ENCODE data around the gene IFNGR1.

Gene IFNGR1

DNA sequence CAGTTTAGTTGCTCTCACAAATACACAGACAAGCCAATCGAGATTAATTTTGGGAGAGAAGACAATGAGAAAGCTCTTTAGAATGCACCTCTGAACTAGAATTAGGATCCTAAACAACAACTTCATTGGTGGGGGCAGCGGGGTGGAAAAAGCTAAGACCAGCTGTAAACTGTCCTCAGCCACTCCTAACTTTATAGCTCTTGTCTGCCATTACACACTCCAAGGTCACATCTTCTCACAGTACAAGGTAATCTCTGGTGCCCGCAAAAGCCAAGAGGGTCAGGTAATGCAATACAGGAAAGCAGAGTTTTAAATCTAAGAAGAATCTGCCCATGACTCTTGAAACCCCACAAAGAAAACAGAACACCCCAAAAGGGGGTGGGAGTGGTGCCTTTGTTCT, 27.9 kb downstream of the IFNGR1 start:
- Histone ChIP-seq H3K9me3 (ENCODE audit: control insufficient read depth in 1 of 2, low read length in 2 of 2) (no peaks in the 10 kb centered on the region), H3K4me1 (ENCODE audit: control insufficient read depth in 1 of 2, insufficient read depth in 2 of 2, low read length in 2 of 2) (no peaks in the 10 kb centered on the region), H3K27ac (ENCODE audit: low read length) (no peak overlapping the region), H3K36me3 (ENCODE audit: control insufficient read depth in 1 of 2, insufficient read depth in 2 of 2, low read length in 2 of 2) (no peaks in the 10 kb centered on the region), H3K27me3 (ENCODE audit: low read depth, low read length) (no peaks in the 10 kb centered on the region), H3K4me3 (ENCODE audit: low read depth in 1 of 2, low read length in 2 of 2) (no peak overlapping the region)

DNA sequence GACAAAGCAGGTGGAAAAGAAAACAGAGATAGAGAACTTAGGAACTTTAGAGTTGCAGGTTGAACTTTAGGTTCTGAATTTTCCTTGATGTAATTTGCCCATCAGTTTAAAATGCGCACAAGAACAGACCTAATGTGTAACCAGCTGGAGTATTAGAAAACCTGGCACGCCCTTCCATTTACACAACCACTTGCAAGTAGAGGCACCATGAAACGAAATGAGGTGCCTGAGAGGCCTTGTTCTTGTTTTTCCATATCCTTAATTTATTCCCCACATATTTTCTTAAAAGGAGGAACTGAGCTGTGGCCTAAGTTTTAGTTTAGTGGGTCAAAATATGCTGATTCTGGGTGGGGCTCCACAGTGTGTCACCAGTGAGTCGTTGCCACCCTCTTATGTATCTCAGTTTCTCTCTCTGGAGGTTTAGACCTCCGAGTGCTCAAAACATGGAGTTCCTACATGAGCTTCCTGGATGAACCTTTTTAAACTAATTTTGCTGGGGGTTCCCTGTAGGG, 28.5 kb downstream of the IFNGR1 start:
- Histone ChIP-seq H3K27me3 (ENCODE audit: low read depth, low read length) (no peaks in the 10 kb centered on the region), H3K4me3 (ENCODE audit: low read depth in 1 of 2, low read length in 2 of 2) (no peak overlapping the region), H3K9me3 (ENCODE audit: control insufficient read depth in 1 of 2, low read length in 2 of 2) (no peaks in the 10 kb centered on the region), H3K36me3 (ENCODE audit: control insufficient read depth in 1 of 2, insufficient read depth in 2 of 2, low read length in 2 of 2) (no peaks in the 10 kb centered on the region), H3K27ac (ENCODE audit: low read length) (no peak overlapping the region), H3K4me1 (ENCODE audit: control insufficient read depth in 1 of 2, insufficient read depth in 2 of 2, low read length in 2 of 2) (no peaks in the 10 kb centered on the region)

DNA sequence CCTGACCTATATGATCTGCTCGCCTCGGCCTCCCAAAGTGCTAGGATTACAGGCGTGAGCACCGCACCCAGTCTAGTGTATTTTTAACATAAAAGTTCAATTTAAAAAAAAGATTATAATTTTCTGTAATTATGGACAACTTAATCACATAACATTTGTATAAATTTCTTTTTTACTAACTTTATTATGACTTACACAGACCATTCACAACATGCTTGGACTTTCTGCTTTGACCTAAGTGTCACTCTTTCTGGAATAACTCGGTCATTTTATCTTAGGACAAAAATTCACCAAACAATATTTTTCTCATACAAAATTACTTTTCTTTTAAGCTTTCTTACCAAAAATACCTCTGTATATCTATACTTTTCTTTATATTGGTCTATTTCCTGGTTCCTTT, 30.3 kb downstream of the IFNGR1 start:
- Histone ChIP-seq H3K9me3 (ENCODE audit: control insufficient read depth in 1 of 2, low read length in 2 of 2) (peaks cover 0 to 8% of the 10 kb centered on the region in 2 donors), H3K27ac (ENCODE audit: low read length) (no peak overlapping the region), H3K4me3 (ENCODE audit: low read depth in 1 of 2, low read length in 2 of 2) (no peak overlapping the region)

DNA sequence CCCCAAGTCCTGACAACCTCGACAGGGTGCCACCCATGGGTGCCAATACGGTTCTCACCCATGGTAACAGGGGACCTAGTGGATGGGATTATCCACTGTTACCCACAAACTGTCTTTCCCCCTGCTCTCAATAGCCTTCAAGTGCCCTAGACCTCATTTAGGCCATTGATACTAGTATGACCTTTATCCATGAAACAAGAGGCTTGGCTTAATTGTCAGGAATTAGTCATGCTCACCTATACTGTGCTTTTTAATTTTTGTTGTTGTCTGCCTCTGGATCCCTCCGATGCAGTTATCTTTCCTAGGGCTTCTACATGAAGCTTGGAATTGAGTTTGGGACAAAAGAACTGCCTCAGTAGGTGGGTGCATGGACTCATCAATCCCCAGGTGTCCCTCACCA, 33.9 kb downstream of the IFNGR1 start:
- no peaks in the 10 kb centered on the region for H3K36me3 ChIP-seq (ENCODE audit: control insufficient read depth in 1 of 2, insufficient read depth in 2 of 2, low read length in 2 of 2)
- no peaks in the 10 kb centered on the region for H3K27me3 ChIP-seq (ENCODE audit: low read depth, low read length)
- H3K4me3 ChIP-seq (ENCODE audit: low read depth in 1 of 2, low read length in 2 of 2), result no peak overlapping the region
- H3K4me1 ChIP-seq (ENCODE audit: control insufficient read depth in 1 of 2, insufficient read depth in 2 of 2, low read length in 2 of 2), result no peaks in the 10 kb centered on the region
- H3K9me3 ChIP-seq (ENCODE audit: control insufficient read depth in 1 of 2, low read length in 2 of 2), result peaks cover 0 to 15% of the 10 kb centered on the region in 2 donors
- H3K27ac ChIP-seq (ENCODE audit: low read length), result no peak overlapping the region

More for the DNA sequence above, 30.3 kb downstream of the IFNGR1 start:
- no peaks in the 10 kb centered on the region for H3K4me1 ChIP-seq (ENCODE audit: control insufficient read depth in 1 of 2, insufficient read depth in 2 of 2, low read length in 2 of 2)
- no peaks in the 10 kb centered on the region for H3K27me3 ChIP-seq (ENCODE audit: low read depth, low read length)
- H3K36me3 ChIP-seq (ENCODE audit: control insufficient read depth in 1 of 2, insufficient read depth in 2 of 2, low read length in 2 of 2), result no peaks in the 10 kb centered on the region

DNA sequence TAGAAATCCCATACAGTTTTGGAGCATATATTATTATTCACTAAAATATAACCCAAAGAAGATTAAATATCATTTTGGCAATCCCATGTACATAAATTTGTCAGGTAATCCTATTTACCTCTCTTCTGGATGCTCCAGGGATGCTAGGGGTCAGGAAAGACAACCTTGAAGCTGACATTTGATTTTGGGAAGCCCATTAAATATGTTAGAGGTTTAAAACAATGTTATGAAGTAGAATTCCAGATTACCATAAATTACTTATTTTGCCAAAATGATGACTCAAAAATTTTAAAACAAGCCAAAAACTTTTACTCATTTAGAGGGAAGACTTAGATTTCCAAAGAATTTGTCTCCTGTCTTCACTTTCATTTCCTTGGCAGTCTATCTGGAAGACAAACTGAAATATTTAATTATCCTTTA, 36.5 kb downstream of the IFNGR1 start:
- Histone ChIP-seq H3K27me3 (ENCODE audit: low read depth, low read length) (no peaks in the 10 kb centered on the region), H3K36me3 (ENCODE audit: control insufficient read depth in 1 of 2, insufficient read depth in 2 of 2, low read length in 2 of 2) (no peaks in the 10 kb centered on the region), H3K9me3 (ENCODE audit: control insufficient read depth in 1 of 2, low read length in 2 of 2) (peaks cover 0 to 15% of the 10 kb centered on the region in 2 donors), H3K27ac (ENCODE audit: low read length) (no peak overlapping the region), H3K4me3 (ENCODE audit: low read depth in 1 of 2, low read length in 2 of 2) (no peak overlapping the region), H3K4me1 (ENCODE audit: control insufficient read depth in 1 of 2, insufficient read depth in 2 of 2, low read length in 2 of 2) (no peaks in the 10 kb centered on the region)

DNA sequence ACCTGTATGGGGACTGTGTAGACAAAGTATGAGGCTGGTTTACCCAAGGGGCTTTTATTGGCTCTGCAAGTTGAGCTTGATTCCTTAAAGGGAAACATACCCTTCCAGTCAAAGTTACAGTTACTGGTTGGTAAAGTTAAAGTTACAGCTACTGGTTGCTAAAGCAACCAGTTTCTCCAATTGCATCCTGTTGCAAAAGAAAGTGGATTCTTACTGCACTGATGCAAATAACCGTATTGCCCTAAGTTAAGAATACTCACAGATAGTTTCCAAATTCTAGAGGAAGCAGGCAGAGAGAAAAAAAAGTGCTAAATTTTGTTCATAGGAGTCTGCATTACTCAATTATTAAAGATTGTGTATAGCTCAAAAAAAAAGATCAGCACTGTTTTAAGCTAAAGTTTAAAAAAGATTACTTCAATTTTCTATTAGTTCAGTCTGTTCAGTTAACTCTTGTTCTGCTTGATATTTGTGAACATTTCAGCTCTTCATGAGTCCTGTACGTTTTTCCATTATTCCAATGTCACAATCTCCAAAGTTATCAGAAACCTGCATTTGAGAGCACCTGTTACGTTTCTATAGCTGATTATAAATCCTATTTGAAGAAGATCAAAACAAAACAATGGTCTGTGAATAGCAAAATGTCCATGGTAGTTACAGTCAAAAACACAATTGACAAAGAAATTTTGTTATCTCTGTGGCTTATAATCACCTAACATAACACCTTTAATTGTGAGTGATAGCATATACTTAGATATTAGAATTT, 37.1 kb downstream of the IFNGR1 start:
- H3K27ac ChIP-seq (ENCODE audit: low read length), result no peak overlapping the region
- H3K36me3 ChIP-seq (ENCODE audit: control insufficient read depth in 1 of 2, insufficient read depth in 2 of 2, low read length in 2 of 2), result no peaks in the 10 kb centered on the region
- no peaks in the 10 kb centered on the region for H3K27me3 ChIP-seq (ENCODE audit: low read depth, low read length)
- H3K4me3 ChIP-seq (ENCODE audit: low read depth in 1 of 2, low read length in 2 of 2), result no peak overlapping the region
- H3K9me3 ChIP-seq (ENCODE audit: control insufficient read depth in 1 of 2, low read length in 2 of 2), result peaks cover 0 to 15% of the 10 kb centered on the region in 2 donors
- H3K4me1 ChIP-seq (ENCODE audit: control insufficient read depth in 1 of 2, insufficient read depth in 2 of 2, low read length in 2 of 2), result no peaks in the 10 kb centered on the region

DNA sequence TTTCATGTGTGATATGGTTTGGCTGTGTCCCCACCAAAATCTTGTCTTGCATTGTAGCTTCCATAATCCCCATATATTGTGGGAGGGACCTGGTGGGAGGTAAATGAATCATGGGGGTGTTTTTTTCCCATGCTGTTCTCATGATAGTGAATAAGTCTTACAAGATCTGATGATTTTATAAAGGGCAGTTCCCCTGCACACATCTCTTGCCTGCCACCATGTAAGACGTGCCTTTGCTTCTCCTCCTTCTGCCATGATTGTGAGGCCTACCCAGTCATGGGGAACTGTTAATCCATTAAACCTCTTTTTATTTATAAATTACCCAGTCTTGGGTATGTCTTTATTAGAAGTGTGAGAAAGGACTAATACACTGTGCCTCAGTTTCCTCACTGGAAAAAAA, 41.6 kb downstream of the IFNGR1 start:
- H3K4me1 ChIP-seq (ENCODE audit: control insufficient read depth in 1 of 2, insufficient read depth in 2 of 2, low read length in 2 of 2), result no peaks in the 10 kb centered on the region
- no peak overlapping the region for H3K4me3 ChIP-seq (ENCODE audit: low read depth in 1 of 2, low read length in 2 of 2)
- H3K27ac ChIP-seq (ENCODE audit: low read length), result no peak overlapping the region
- no peaks in the 10 kb centered on the region for H3K27me3 ChIP-seq (ENCODE audit: low read depth, low read length)
- H3K36me3 ChIP-seq (ENCODE audit: control insufficient read depth in 1 of 2, insufficient read depth in 2 of 2, low read length in 2 of 2), result no peaks in the 10 kb centered on the region
- H3K9me3 ChIP-seq (ENCODE audit: control insufficient read depth in 1 of 2, low read length in 2 of 2), result peaks cover 0 to 4% of the 10 kb centered on the region in 2 donors

DNA sequence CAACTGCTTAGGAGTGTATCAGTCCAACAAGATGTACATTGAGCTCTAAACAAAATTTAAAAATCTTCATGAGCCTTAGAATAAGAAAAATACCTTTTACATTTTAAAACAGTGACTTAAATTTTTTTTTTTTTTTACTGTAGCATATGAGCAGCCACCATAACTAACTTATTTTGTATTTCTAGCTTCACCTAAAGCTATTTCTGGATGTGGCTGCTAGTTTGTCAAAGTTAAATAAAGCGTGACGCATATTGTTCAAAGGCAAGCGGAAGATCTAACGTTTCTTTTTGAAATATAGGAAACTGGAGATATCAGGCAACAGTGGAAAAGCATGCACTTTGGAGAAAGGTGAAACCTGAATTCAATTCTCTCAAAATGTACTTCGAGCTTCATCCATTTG, 42.5 kb downstream of the IFNGR1 start:
- no peaks in the 10 kb centered on the region for H3K36me3 ChIP-seq (ENCODE audit: control insufficient read depth in 1 of 2, insufficient read depth in 2 of 2, low read length in 2 of 2)
- H3K4me1 ChIP-seq (ENCODE audit: control insufficient read depth in 1 of 2, insufficient read depth in 2 of 2, low read length in 2 of 2), result no peaks in the 10 kb centered on the region
- H3K27ac ChIP-seq (ENCODE audit: low read length), result no peak overlapping the region
- H3K4me3 ChIP-seq (ENCODE audit: low read depth in 1 of 2, low read length in 2 of 2), result no peak overlapping the region
- H3K27me3 ChIP-seq (ENCODE audit: low read depth, low read length), result no peaks in the 10 kb centered on the region
- peaks cover 0 to 3% of the 10 kb centered on the region in 2 donors for H3K9me3 ChIP-seq (ENCODE audit: control insufficient read depth in 1 of 2, low read length in 2 of 2)

DNA sequence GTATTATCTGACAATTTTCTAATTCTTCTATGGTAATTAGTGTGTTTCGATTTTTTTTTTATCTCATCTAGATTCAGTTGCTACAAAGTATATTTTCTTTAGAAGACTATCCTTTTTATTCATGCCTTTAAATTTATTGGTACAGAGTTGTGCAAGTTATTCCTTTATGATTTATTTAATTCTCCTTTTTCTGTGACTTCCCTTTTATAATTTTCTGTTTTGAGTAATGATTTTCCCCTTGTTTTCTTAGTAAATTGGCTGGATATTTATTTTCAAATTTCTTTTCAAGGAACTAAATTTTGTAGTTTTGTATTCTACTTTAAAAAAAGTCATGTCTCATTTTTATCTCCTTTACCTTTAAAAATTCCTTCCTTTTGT, 43.3 kb downstream of the IFNGR1 start:
- Histone ChIP-seq H3K4me3 (ENCODE audit: low read depth in 1 of 2, low read length in 2 of 2) (no peak overlapping the region), H3K9me3 (ENCODE audit: control insufficient read depth in 1 of 2, low read length in 2 of 2) (peaks cover 0 to under 1% of the 10 kb centered on the region in 2 donors), H3K36me3 (ENCODE audit: control insufficient read depth in 1 of 2, insufficient read depth in 2 of 2, low read length in 2 of 2) (no peaks in the 10 kb centered on the region), H3K27me3 (ENCODE audit: low read depth, low read length) (no peaks in the 10 kb centered on the region), H3K4me1 (ENCODE audit: control insufficient read depth in 1 of 2, insufficient read depth in 2 of 2, low read length in 2 of 2) (no peaks in the 10 kb centered on the region), H3K27ac (ENCODE audit: low read length) (no peak overlapping the region)

DNA sequence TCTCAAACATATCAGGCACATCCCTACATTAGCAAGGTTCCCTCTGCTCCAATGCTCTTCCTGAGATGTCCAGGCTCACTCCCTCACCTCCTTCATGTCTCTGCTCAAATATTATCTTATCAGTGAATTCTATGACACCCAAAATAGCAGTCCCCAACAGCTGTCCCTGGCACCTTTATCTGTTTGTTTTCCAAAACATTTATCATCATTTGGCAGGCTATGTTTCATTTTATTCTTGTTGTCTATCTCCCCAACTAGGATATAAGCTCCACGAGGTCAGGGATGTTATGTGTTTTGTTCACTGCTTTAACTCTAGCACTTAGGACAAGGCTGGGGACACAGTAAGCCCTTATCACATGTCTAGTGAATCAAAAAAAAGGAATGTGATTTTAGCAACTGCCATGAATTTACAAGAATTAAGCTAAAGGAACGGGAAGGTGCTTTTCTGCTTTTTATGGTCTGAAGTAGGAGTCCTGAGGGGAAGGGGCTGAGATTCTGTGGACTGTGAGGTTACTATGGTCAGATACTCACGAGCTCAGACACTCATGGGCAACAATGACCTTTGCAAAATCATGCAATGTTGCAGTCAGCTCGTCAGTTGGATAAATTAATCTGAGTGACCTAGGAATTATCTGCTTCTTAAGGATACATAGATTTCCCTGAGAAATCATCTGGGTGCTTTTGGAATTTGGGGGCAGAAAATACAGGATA, 43.9 kb downstream of the IFNGR1 start:
- Histone ChIP-seq H3K27me3 (ENCODE audit: low read depth, low read length) (no peaks in the 10 kb centered on the region), H3K4me1 (ENCODE audit: control insufficient read depth in 1 of 2, insufficient read depth in 2 of 2, low read length in 2 of 2) (no peaks in the 10 kb centered on the region), H3K4me3 (ENCODE audit: low read depth in 1 of 2, low read length in 2 of 2) (no peak overlapping the region), H3K36me3 (ENCODE audit: control insufficient read depth in 1 of 2, insufficient read depth in 2 of 2, low read length in 2 of 2) (no peaks in the 10 kb centered on the region), H3K9me3 (ENCODE audit: control insufficient read depth in 1 of 2, low read length in 2 of 2) (no peaks in the 10 kb centered on the region), H3K27ac (ENCODE audit: low read length) (no peak overlapping the region)

DNA sequence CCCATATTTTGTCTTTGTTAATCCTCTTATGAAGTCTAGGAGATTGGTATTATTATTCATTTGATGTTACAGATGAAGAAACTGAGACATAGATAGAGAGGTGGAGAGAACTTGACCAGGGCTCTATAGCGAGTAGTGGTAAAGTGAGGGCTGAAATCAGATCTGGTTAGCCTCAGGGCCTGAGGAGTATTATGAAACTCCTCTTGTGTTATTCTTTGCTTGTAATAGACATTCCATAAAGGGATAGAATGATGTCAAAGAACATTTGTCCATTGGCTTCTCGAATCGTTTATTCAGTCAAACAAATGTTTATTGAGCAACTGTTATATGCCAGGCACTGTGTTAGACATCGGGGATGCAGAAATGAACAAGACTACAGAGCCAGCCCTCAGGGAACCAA, 45.7 kb downstream of the IFNGR1 start, which contains the start of gene IL22RA2:
IL22RA2 (minus strand) TSS at position 144 of the 400 bp plus-strand sequence. CDS start 11,895 bp downstream, outside the sequence.
- Histone ChIP-seq H3K27me3 (ENCODE audit: low read depth, low read length) (no peaks in the 10 kb centered on the region), H3K36me3 (ENCODE audit: control insufficient read depth in 1 of 2, insufficient read depth in 2 of 2, low read length in 2 of 2) (no peaks in the 10 kb centered on the region), H3K4me1 (ENCODE audit: control insufficient read depth in 1 of 2, insufficient read depth in 2 of 2, low read length in 2 of 2) (no peaks in the 10 kb centered on the region), H3K4me3 (ENCODE audit: low read depth in 1 of 2, low read length in 2 of 2) (no peak within 1 kb of the TSS), H3K27ac (ENCODE audit: low read length) (no peak within 1 kb of the TSS), H3K9me3 (ENCODE audit: control insufficient read depth in 1 of 2, low read length in 2 of 2) (no peaks in the 10 kb centered on the region)

Data from muscle layer of duodenum (tissue), 2 donors.